Activated naive CD4-positive, alpha-beta T cell treated with Interleukin-2 at 50 U/mL for 16 hours (primary cell): ENCODE data around the gene CNTROB.

Source experiments
- DNase-seq: peaks from one replicate; pipeline ENCODE4 v3.0.0-alpha.2; 2020

CNTROB gene

GRCh38 chr17:7910281-7910680 is 21.7 kb upstream of the CNTROB start:
- no peak for DNase-seq

- no peak for DNase-seq
Observed at GRCh38 chr17:7910711-7911110, 21.3 kb upstream of the CNTROB start.

GRCh38 chr17:7911116-7911515 is 20.9 kb upstream of the CNTROB start:
- DNase-seq = no peak

GRCh38 chr17:7912927-7913524 is 19.0 kb upstream of the CNTROB start:
- peak; percentile 28 for DNase-seq

- DNase-seq = no peak
Observed at GRCh38 chr17:7915179-7915610, 16.8 kb upstream of the CNTROB start.

- peak; percentile 85 for DNase-seq
Observed at GRCh38 chr17:7915611-7916384, 16.2 kb upstream of the CNTROB start, which contains the start of gene RNF227. TSS of gene RNF227 (minus strand) at chr17:7916289. CDS start at chr17:7916195, 94 bp downstream.

GRCh38 chr17:7916385-7916682 is 15.7 kb upstream of the CNTROB start:
- DNase-seq = no peak

GRCh38 chr17:7916808-7917207 is 15.2 kb upstream of the CNTROB start:
- no peak for DNase-seq

GRCh38 chr17:7922269-7922844 is 9.6 kb upstream of the CNTROB start:
- DNase-seq = no peak

- peak; percentile 85 for DNase-seq
Observed at GRCh38 chr17:7922845-7923628, 9.0 kb upstream of the CNTROB start.

GRCh38 chr17:7927596-7927995 is 4.4 kb upstream of the CNTROB start:
- no peak for DNase-seq

GRCh38 chr17:7929158-7930023 is 2.6 kb upstream of the CNTROB start, which contains the start of gene KCNAB3:
TSS of gene KCNAB3 (minus strand) at chr17:7929856. CDS start at chr17:7929435, 421 bp downstream.
- DNase-seq = peak; percentile 70

GRCh38 chr17:7930841-7931631 is 970 bp upstream of the CNTROB start:
- no peak for DNase-seq

GRCh38 chr17:7932483-7932891 is 481 bp downstream of the CNTROB start:
- peak; percentile 4 for DNase-seq

GRCh38 chr17:7932949-7933348 is 943 bp downstream of the CNTROB start:
- peak; percentile 25 for DNase-seq

- DNase-seq = no peak
Observed at GRCh38 chr17:7935859-7936258, 3.9 kb downstream of the CNTROB start.

GRCh38 chr17:7940034-7940433 is 8.0 kb downstream of the CNTROB start:
- DNase-seq = no peak

- DNase-seq = no peak
Observed at GRCh38 chr17:7940743-7941142, 8.7 kb downstream of the CNTROB start.

- no peak for DNase-seq
Observed at GRCh38 chr17:7943291-7943690, 11.3 kb downstream of the CNTROB start.

GRCh38 chr17:7944326-7944725 is 12.3 kb downstream of the CNTROB start:
- DNase-seq = no peak

- DNase-seq = no peak
Observed at GRCh38 chr17:7945651-7946050, 13.6 kb downstream of the CNTROB start.
